GM12873 (cell line): Measurements from ENCODE around the gene CD300LD.

Experiments used
- TF ChIP-seq, protein P1 (sequence below): IDR thresholded peaks from 2 replicates; pipeline ENCODE4 v1.5.1; 2012; ENCODE audit warnings: low read depth, mild to moderate bottlenecking, moderate library complexity, low read length, control low read depth; ENCODE audit not compliant: insufficient read depth; ENCODE audit errors: missing control alignments

Gene CD300LD

DNA sequence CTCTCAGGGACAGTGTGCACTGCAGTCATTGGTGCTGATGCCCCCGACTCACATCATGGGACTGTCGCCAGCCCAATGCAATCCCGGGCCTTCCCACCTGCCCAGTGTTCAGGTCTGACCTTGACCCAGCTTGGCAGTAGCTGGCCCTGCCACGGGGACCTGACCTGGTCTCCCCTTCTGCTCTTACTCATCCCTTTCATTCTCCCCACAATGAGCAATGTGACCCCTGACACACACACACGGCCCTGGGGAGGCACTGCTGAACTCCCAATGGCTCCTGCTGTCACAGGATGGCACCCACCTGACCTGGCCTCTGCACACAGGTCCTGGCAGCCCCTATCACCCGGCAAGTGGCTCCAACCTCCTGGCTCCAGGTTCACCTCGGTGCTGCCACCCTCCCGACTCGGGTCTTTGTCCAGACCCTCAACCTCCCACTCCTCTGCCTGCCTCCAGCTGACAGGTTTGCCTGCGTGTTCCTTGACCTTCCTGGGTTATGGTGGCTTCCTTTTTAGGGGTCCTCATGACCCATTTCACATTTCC is 52.7 kb downstream of the CD300LD start:
- TF ChIP-seq, protein P1, sequence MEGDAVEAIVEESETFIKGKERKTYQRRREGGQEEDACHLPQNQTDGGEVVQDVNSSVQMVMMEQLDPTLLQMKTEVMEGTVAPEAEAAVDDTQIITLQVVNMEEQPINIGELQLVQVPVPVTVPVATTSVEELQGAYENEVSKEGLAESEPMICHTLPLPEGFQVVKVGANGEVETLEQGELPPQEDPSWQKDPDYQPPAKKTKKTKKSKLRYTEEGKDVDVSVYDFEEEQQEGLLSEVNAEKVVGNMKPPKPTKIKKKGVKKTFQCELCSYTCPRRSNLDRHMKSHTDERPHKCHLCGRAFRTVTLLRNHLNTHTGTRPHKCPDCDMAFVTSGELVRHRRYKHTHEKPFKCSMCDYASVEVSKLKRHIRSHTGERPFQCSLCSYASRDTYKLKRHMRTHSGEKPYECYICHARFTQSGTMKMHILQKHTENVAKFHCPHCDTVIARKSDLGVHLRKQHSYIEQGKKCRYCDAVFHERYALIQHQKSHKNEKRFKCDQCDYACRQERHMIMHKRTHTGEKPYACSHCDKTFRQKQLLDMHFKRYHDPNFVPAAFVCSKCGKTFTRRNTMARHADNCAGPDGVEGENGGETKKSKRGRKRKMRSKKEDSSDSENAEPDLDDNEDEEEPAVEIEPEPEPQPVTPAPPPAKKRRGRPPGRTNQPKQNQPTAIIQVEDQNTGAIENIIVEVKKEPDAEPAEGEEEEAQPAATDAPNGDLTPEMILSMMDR, result no peak

GRCh38 chr17:74536890-74537289 is 55.2 kb downstream of the CD300LD start:
- TF ChIP-seq, protein P1, result no peak

DNA sequence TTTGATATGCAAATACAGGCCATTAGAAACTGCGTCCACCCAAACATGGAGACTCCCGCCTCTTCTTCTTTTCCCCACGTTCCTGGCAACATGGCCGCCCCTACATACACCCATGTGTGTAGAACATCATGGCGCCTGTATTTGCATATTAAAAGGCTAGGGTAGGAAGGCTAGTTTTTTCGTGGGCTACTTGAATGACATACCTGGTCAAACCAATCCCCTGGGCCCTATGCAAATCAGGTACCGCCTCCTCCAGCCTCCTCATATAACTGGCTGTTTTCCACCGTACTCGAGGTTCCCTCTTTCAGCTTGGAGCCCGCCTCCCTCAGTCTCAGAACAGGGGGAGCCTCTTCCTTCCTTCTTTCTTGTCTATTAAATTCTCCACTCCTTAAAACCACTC is 60.0 kb downstream of the CD300LD start:
- TF ChIP-seq, protein P1, result no peak

GRCh38 chr17:74531231-74531761 is 60.8 kb downstream of the CD300LD start, which contains the start of gene CD300LB:
TSS of gene CD300LB (minus strand) at chr17:74531475. CDS start at chr17:74531350, 125 bp downstream.
- TF ChIP-seq, protein P1, result no peak

- TF ChIP-seq, protein P1, result no peak
Observed at GRCh38 chr17:74530831-74531150, 61.3 kb downstream of the CD300LD start.
